DND-41 (cell line): ENCODE data around the gene PKDCC.
"Not testable (repeated sequence)": the region's sequence is repeated elsewhere in the genome, so short reads cannot be mapped to it uniquely, and the experiment has no call there.

ENCODE experiments used
- CTCF ChIP-seq: IDR thresholded peaks from 2 replicates; pipeline ENCODE4 v1.5.1; 2012; ENCODE audit warnings: borderline replicate concordance, low read length, moderate library complexity, mild to moderate bottlenecking; ENCODE audit not compliant: poor library complexity, severe bottlenecking; ENCODE audit errors: extremely low read depth
- EZH2 ChIP-seq: IDR thresholded peaks from 3 replicates; pipeline ENCODE4 v1.6.1; 2012; ENCODE audit warnings: borderline replicate concordance, low read depth, mild to moderate bottlenecking, moderate library complexity, low read length, inconsistent platforms; ENCODE audit not compliant: severe bottlenecking

DNA sequence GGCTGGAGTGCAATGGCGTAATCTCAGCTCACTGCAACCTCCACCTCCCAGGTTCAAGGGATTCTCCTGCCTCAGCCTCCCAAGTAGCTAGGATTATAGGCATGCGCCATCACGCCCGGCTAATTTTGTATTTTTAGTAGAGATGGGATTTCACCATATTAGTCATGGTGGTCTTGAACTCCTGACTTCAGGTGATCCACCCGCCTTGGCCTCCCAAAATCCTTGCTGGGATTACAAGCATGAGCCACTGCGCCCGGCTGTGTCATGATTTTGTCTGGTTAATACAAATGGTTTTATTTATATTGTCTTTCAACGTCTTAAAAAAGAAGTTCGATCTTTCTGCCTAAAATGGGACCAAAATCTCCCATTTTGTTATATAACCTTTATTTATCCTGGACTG lies 19.2 kb downstream of the PKDCC start:
- not testable (repeated sequence) for TF ChIP-seq CTCF, EZH2
